ENCODE data around the gene TPBGL. TPM values are rescaled to one million over a fixed set of nuclear protein-coding genes. Genes with fewer than 3 reads are reported as not detected.

The TPBGL gene
- total RNA-seq = under 0.01 TPM in 1 of 2 replicates, not detected in the other

GRCh38 chr11:75240311-75241035 is at the start of gene TPBGL:
TSS of gene TPBGL (plus strand) at chr11:75240774. CDS start at chr11:75241050, 276 bp downstream.

Other genes starting within 250 kb of the TPBGL start
- not detected in 2 replicates for gene OR2AT4, start 143.9 kb upstream of the TPBGL start, total RNA-seq
- gene SLCO2B1, start 89.7 kb upstream of the TPBGL start, total RNA-seq = under 0.01 TPM in 1 of 2 replicates, not detected in the other
- 15.1 and 31.1 TPM in 2 replicates for gene ARRB1, start 110.9 kb downstream of the TPBGL start, total RNA-seq
- 1,567 and 1,773 TPM in 2 replicates for gene RPS3, start 158.7 kb downstream of the TPBGL start, total RNA-seq
- gene KLHL35, start 192.4 kb downstream of the TPBGL start, total RNA-seq = 2.5 and 3.3 TPM in 2 replicates